NCI-H748 treated with DMSO at 0.1 percent for 48 hours (cell line): Measurements from ENCODE around the gene THEM5.

Experiments
- DNase-seq: peaks from one replicate; lab custom pipeline; 2025; lab: John Stamatoyannopoulos, UW

The THEM5 gene

GRCh38 chr1:151819976-151820623, 33.4 kb downstream of the THEM5 start:
- DNase-seq = no peak

GRCh38 chr1:151819227-151819835, 34.2 kb downstream of the THEM5 start:
- DNase-seq = no peak

- no peak for DNase-seq
Observed at GRCh38 chr1:151817353-151817730, 36.2 kb downstream of the THEM5 start.

- no peak for DNase-seq
Observed at GRCh38 chr1:151816548-151817352, 36.8 kb downstream of the THEM5 start.

- DNase-seq = no peak
Observed at GRCh38 chr1:151815716-151816327, 37.7 kb downstream of the THEM5 start.

GRCh38 chr1:151814971-151815545, 38.5 kb downstream of the THEM5 start:
- DNase-seq = no peak

GRCh38 chr1:151814426-151814825, 39.1 kb downstream of the THEM5 start:
- DNase-seq = no peak

- DNase-seq = no peak
Observed at GRCh38 chr1:151813271-151813977, 40.1 kb downstream of the THEM5 start.

- DNase-seq = no peak
Observed at GRCh38 chr1:151811181-151811580, 42.3 kb downstream of the THEM5 start.

GRCh38 chr1:151809985-151810556, 43.4 kb downstream of the THEM5 start:
- DNase-seq = no peak

- no peak for DNase-seq
Observed at GRCh38 chr1:151809290-151809984, 44.1 kb downstream of the THEM5 start.

GRCh38 chr1:151807766-151808165, 45.7 kb downstream of the THEM5 start:
- no peak for DNase-seq

GRCh38 chr1:151807131-151807530, 46.4 kb downstream of the THEM5 start:
- no peak for DNase-seq

GRCh38 chr1:151806170-151806569, 47.3 kb downstream of the THEM5 start:
- DNase-seq = no peak

GRCh38 chr1:151805066-151805820, 48.3 kb downstream of the THEM5 start, which contains the start of gene LINGO4:
Gene LINGO4 (minus strand): TSS chr1:151805419. CDS start chr1:151802704, 2,715 bp downstream.
- DNase-seq = no peak

- no peak for DNase-seq
Observed at GRCh38 chr1:151803915-151804314, 49.6 kb downstream of the THEM5 start.

- no peak for DNase-seq
Observed at GRCh38 chr1:151803164-151803563, 50.3 kb downstream of the THEM5 start.

GRCh38 chr1:151802372-151802771, 51.1 kb downstream of the THEM5 start:
- DNase-seq = no peak

GRCh38 chr1:151801846-151802245, 51.7 kb downstream of the THEM5 start:
- DNase-seq = no peak

GRCh38 chr1:151801310-151801820, 52.1 kb downstream of the THEM5 start:
- DNase-seq = no peak
